HG02642 (cell line): ENCODE measurements around the gene SPHK2.
"Not testable (repeated sequence)": the region's sequence is repeated elsewhere in the genome, so short reads cannot be mapped to it uniquely, and the experiment has no call there.

ENCODE experiments used
- ATAC-seq: cut with Tn5 transposase; IDR thresholded peaks from one replicate; pipeline ENCODE4 v1.9.1; 2021; ENCODE audit warnings: mild to moderate bottlenecking; ENCODE audit not compliant: unreplicated experiment, poor library complexity

SPHK2 gene

DNA sequence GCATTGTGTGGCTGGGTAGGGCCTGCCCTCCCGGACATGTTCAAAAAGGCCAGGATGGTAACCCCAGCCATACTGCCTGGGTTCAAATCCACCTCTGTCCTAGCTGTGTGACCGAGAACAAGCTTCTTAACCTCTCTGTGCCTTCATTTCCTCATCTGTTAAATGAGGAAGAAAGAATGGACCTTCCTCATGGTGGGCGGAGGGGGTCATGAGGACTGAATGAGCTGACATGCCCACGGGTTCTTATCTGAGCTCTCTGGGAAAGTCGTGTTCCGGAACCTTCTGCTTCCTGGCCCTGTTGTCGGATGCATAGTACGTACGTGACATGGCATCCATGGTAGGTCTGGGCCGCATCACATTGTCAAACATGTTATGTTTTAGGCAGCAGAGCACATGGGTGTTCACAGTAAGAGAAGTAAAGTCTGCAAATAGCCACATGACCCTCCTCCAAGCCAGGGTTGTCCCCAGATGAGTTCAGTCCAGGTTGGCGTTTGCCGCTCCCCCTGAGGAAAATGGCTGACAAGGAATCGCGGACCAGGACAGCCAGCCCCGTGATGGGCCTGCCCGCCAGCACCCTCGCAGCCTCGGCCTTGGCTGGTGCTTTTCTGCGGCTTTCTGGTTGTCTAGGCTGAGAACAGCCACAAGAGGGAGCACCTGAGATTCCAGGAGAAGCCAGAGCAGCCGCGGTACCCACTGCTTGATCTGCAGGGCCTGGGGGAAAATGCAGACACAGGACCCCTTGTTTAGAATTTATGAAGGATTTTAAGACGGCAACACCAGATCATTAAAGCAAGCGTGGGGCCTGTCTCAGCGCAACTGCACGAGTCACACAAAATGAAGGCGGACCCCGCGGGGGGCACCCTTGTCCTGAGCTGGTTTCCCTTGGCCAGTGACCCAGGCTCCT is 55.9 kb downstream of the SPHK2 start:
- no peak for ATAC-seq

DNA sequence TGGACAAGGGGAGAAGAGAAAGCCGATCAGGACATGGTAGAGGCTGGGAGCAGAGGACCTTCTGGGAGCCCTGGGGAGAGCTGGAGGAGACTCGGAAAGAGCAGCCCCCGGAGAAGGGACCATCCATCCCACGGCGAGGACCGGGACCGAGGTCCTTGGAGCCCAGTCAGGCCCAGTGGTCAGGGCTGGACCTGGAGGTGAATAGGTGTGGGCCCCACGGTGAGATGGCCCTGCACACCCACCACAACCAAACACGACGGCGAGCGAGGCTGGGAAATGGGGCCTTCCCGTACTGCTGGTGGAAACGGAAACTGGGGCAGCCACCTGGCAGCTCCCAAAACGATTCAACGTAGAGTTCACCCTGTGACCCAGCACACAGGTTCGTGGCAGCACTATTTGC is 57.2 kb downstream of the SPHK2 start:
- ATAC-seq: no peak

DNA sequence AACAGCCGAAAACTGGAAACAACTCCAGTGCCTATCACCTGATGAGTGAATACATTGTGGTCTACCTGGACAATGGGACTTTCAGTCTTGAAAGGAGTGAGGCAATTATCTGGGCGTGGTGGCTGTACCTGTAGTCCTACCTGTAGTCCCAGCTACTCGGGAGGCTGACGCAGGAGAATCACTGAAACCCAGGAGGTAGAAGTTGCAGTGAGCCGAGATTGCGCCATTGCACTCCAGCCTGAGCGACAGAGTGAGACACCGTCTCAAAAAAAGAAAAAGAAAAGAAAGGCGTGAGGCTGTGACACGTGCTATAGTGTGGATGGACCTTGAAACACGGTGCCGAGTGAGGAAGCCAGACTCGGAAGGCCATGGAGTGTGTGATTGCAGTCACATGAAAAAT is 57.6 kb downstream of the SPHK2 start:
- ATAC-seq: no peak

DNA sequence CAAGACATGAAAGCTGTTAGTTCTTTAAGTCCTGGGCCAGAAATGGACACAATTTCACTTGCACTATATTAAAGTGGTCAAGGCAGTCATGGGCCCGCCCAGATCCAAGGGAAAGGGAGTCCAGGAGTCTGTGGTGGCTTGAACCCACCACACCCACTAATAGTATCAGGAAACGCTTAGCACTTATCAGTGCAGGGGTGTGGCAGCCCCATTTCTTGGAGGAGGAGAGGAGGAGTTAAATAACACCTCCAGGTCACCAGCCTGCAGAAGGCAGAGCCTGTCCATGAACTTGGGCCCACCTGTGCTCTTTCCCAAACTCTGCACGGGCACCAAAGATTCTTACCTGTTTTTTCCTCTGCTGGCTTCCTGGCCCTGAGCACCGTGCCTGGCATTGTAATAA is 58.9 kb downstream of the SPHK2 start:
- no peak for ATAC-seq

DNA sequence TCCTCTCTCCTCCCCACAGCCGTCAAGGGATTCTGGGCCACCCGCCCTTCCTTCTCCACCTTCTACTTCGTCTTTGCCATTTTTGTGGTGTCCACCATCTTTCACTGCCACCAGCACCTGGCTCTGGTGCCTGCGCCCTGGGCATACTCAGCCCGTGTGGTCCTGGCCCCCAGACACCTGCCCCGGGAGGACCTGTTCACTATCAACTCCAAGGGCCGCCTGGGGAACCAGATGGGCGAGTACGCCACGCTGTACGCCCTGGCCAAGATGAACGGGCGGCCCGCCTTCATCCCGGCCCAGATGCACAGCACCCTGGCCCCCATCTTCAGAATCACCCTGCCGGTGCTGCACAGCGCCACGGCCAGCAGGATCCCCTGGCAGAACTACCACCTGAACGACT is 60.7 kb downstream of the SPHK2 start:
- ATAC-seq: not testable (repeated sequence)
